ENCODE data around the gene ZNF285. TPM values are rescaled to one million over a fixed set of nuclear protein-coding genes. Genes with fewer than 3 reads are reported as not detected.

ZNF285 gene
- total RNA-seq: 1 to 10 TPM in 1 of 4 donors, under 1 TPM in 2, not detected in 1; 0.68 to 9.6 (median 0.95) TPM

- peak within 1 kb of the TSS; percentile 25 to 50 (median 38) for H3K27ac ChIP-seq
Measured at GRCh38 chr19:44401139-44402115, at the start of gene ZNF285. Gene ZNF285 (minus strand): TSS chr19:44401608. CDS start chr19:44397213, 4,395 bp downstream.

DNA sequence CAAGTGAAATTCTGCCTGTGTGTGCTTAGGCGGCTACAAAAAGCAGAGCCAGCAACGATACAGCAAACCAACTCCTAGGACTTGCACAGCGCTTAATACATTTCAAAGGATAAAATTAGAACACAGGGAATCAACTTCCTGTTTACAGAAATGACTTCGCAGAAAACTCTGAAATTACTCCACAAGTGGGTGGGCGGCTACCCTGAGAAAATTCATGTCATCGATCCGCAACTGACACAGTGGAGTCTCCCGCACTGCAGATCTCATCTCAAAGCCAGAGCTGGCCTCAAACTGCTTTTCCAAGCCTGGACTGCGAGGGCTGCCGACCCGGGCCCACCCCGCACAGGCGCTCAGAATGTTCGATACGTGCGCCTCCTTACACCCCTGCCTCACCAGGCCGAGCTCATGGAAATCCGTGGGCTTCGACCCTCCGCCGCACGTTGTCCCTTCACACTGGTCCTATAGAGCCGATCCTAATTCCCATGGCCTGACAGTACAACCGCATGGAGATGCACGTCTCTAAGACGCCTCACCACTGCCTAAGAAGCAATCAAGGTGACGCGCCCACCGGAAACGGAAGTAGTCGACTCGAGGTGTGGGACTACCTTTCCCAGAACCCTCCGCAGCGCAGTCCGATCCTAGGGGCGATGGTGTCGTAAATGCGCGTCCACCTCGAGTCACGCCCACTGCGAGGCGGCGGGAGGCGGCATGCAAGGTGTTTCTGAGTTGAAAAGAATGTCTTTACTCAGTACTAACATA is 46.7 kb upstream of the ZNF285 start, which contains the start of gene ZNF229:
Gene ZNF229, minus strand, starts transcription at position 557 of the 759 bp plus-strand sequence. CDS start 5,625 bp downstream, outside the sequence.
- peaks cover 31 to 34% of the 10 kb centered on the region in 2 donors for H3K9me3 ChIP-seq
- 19% methylated on average over 45 of the region's 45 CpGs; no CpG with 5 or more reads in 1 of the 2 donors for WGBS, 2 donors (ENCODE audit: low coverage in 1 of 2)
- peaks cover 0 to 6% (median 2%) of the 10 kb centered on the region in 4 donors for H3K4me1 ChIP-seq
- peak; percentile 72 for DNase-seq
- H3K4me3 ChIP-seq: peak within 1 kb of the TSS; percentile 18 to 54 (median 39)
- H3K27ac ChIP-seq: peak within 1 kb of the TSS in 1 of 4 donors; percentile 30
- H3K27me3 ChIP-seq: no peaks in the 10 kb centered on the region
- intact Hi-C loops (cut with DNase I; ENCODE audit: low total_unique reads) (no loop called here), in situ Hi-C loops (cut with MboI; ENCODE audit: low pct_ligation_motif_present in 1 of 4, low pct_unique_long_range_greater_than_20kb in 1 of 4, low sequenced_read_pairs in 3 of 4) (no loop called here)
- H3K36me3 ChIP-seq: no peaks in the 10 kb centered on the region
- TF ChIP-seq POLR2AphosphoS5 (IDR thresholded peaks at IDR 0.05): peak in 1 of 3 donors; percentile 15
- no peak for TF ChIP-seq POLR2A (IDR thresholded peaks at IDR 0.05)
- TF ChIP-seq, protein P1, sequence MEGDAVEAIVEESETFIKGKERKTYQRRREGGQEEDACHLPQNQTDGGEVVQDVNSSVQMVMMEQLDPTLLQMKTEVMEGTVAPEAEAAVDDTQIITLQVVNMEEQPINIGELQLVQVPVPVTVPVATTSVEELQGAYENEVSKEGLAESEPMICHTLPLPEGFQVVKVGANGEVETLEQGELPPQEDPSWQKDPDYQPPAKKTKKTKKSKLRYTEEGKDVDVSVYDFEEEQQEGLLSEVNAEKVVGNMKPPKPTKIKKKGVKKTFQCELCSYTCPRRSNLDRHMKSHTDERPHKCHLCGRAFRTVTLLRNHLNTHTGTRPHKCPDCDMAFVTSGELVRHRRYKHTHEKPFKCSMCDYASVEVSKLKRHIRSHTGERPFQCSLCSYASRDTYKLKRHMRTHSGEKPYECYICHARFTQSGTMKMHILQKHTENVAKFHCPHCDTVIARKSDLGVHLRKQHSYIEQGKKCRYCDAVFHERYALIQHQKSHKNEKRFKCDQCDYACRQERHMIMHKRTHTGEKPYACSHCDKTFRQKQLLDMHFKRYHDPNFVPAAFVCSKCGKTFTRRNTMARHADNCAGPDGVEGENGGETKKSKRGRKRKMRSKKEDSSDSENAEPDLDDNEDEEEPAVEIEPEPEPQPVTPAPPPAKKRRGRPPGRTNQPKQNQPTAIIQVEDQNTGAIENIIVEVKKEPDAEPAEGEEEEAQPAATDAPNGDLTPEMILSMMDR (IDR thresholded peaks at IDR 0.05): no peak
- no peak for TF ChIP-seq EP300 (IDR thresholded peaks at IDR 0.05; ENCODE audit: low read depth)

More at GRCh38 chr19:44401139-44402115, at the start of gene ZNF285:
- H3K36me3 ChIP-seq: no peaks in the 10 kb centered on the region
- 11 to 32% methylated on average over 7 to 43 of the region's 43 CpGs for WGBS, 2 donors (ENCODE audit: low coverage in 1 of 2)
- intact Hi-C loops (cut with DNase I; ENCODE audit: low total_unique reads): no loop called here
- TF ChIP-seq POLR2A (IDR thresholded peaks at IDR 0.05) (no peak), EP300 (IDR thresholded peaks at IDR 0.05; ENCODE audit: low read depth) (no peak), POLR2AphosphoS5 (IDR thresholded peaks at IDR 0.05) (no peak)
- TF ChIP-seq, protein P1 (IDR thresholded peaks at IDR 0.05): no peak
- H3K4me1 ChIP-seq: peaks cover 0 to 3% (median 0%) of the 10 kb centered on the region in 4 donors
- peaks cover 20 to 33% of the 10 kb centered on the region in 2 donors for H3K9me3 ChIP-seq
- peak within 1 kb of the TSS; percentile 22 to 68 (median 42) for H3K4me3 ChIP-seq
- in situ Hi-C loops (cut with MboI; ENCODE audit: low pct_ligation_motif_present in 1 of 4, low pct_unique_long_range_greater_than_20kb in 1 of 4, low sequenced_read_pairs in 3 of 4): no loop called here
- peak; percentile 90 for DNase-seq
- no peaks in the 10 kb centered on the region for H3K27me3 ChIP-seq

- WGBS, 2 donors (ENCODE audit: low coverage in 1 of 2): 89 to 95% methylated on average over 3 of the region's 3 CpGs
- no peak for DNase-seq
- H3K27me3 ChIP-seq: no peaks in the 10 kb centered on the region
- no peak overlapping the region for H3K27ac ChIP-seq
- intact Hi-C loops (cut with DNase I; ENCODE audit: low total_unique reads) (no loop called here), in situ Hi-C loops (cut with MboI; ENCODE audit: low pct_ligation_motif_present in 1 of 4, low pct_unique_long_range_greater_than_20kb in 1 of 4, low sequenced_read_pairs in 3 of 4) (no loop called here)
- TF ChIP-seq POLR2A (IDR thresholded peaks at IDR 0.05): no peak
- TF ChIP-seq, protein P1 (IDR thresholded peaks at IDR 0.05): no peak
- peaks cover 53 to 54% of the 10 kb centered on the region in 2 donors for H3K9me3 ChIP-seq
- H3K4me1 ChIP-seq: no peaks in the 10 kb centered on the region
- H3K36me3 ChIP-seq: peaks cover 0 to 6% (median 0%) of the 10 kb centered on the region in 4 donors
- H3K4me3 ChIP-seq: no peak overlapping the region
Measured at GRCh38 chr19:44438441-44438840, 37.0 kb upstream of the ZNF285 start.

DNA sequence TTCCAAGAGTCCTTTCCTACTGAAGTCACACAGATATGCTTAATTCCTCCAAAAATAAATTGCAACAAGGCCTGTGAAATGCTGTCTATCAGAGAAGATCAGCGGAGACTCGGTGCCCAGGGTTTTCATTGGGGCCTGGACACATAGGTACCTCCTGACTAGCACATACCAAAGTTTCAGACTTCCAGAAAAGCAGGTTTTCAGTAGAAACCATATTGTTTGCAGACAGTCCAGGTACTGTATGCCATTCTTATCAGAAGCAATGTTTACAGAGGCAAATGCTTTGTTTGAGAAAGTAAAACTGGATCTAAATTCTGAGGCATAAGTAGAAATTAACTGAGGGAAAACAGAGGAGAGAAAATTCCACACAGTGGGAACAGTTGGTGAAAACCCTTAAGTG is 34.0 kb upstream of the ZNF285 start:
- 69 to 98% methylated on average over 2 of the region's 2 CpGs for WGBS, 2 donors (ENCODE audit: low coverage in 1 of 2)
- intact Hi-C loops (cut with DNase I; ENCODE audit: low total_unique reads) (no loop called here), in situ Hi-C loops (cut with MboI; ENCODE audit: low pct_ligation_motif_present in 1 of 4, low pct_unique_long_range_greater_than_20kb in 1 of 4, low sequenced_read_pairs in 3 of 4) (no loop called here)
- H3K36me3 ChIP-seq: peaks cover 0 to 14% (median 0%) of the 10 kb centered on the region in 4 donors
- no peak for TF ChIP-seq POLR2A (IDR thresholded peaks at IDR 0.05)
- TF ChIP-seq, protein P1 (IDR thresholded peaks at IDR 0.05): no peak
- TF ChIP-seq EP300 (IDR thresholded peaks at IDR 0.05; ENCODE audit: low read depth): no peak
- TF ChIP-seq POLR2AphosphoS5 (IDR thresholded peaks at IDR 0.05): no peak
- no peaks in the 10 kb centered on the region for H3K27me3 ChIP-seq
- H3K27ac ChIP-seq: no peak overlapping the region
- no peaks in the 10 kb centered on the region for H3K4me1 ChIP-seq
- peaks cover 48 to 64% of the 10 kb centered on the region in 2 donors for H3K9me3 ChIP-seq
- H3K4me3 ChIP-seq: no peak overlapping the region
- DNase-seq: no peak

Data from transverse colon (tissue), 4 donors.